GM19452 (cell line): Measurements from ENCODE around the gene ENTPD6.
"Not testable (repeated sequence)": the region's sequence is repeated elsewhere in the genome, so short reads cannot be mapped to it uniquely, and the experiment has no call there.

ENCODE experiments used
- ATAC-seq: cut with Tn5 transposase; IDR thresholded peaks from one replicate; pipeline ENCODE4 v1.9.1; 2021; ENCODE audit not compliant: unreplicated experiment

ENTPD6 gene

GRCh38 chr20:25223179-25223661 lies 27.7 kb downstream of the ENTPD6 start:
- ATAC-seq = no peak

- ATAC-seq = no peak
Measured at GRCh38 chr20:25223765-25224720, 28.5 kb downstream of the ENTPD6 start.

GRCh38 chr20:25224941-25225340 lies 29.4 kb downstream of the ENTPD6 start:
- no peak for ATAC-seq

- ATAC-seq = no peak
Measured at GRCh38 chr20:25225642-25226432, 30.3 kb downstream of the ENTPD6 start.

- ATAC-seq = no peak
Measured at GRCh38 chr20:25226433-25227316, 31.2 kb downstream of the ENTPD6 start.

- ATAC-seq = no peak
Measured at GRCh38 chr20:25227317-25227831, 31.9 kb downstream of the ENTPD6 start.

GRCh38 chr20:25229486-25230165 lies 34.1 kb downstream of the ENTPD6 start:
- no peak for ATAC-seq

- ATAC-seq = peak; percentile 58
Measured at GRCh38 chr20:25230166-25230831, 34.8 kb downstream of the ENTPD6 start.

- no peak for ATAC-seq
Measured at GRCh38 chr20:25233016-25233772, 37.7 kb downstream of the ENTPD6 start.

- not testable (repeated sequence) for ATAC-seq
Measured at GRCh38 chr20:25234009-25234849, 38.7 kb downstream of the ENTPD6 start.

- no peak for ATAC-seq
Measured at GRCh38 chr20:25236450-25237304, 41.2 kb downstream of the ENTPD6 start.

- ATAC-seq = peak; percentile 60
Measured at GRCh38 chr20:25237610-25238318, 42.3 kb downstream of the ENTPD6 start.

GRCh38 chr20:25238319-25239037 lies 43.0 kb downstream of the ENTPD6 start:
- no peak for ATAC-seq

- ATAC-seq = no peak
Measured at GRCh38 chr20:25239387-25240370, 44.2 kb downstream of the ENTPD6 start.
